HUDEP-2 (cell line): ENCODE results near the gene CIC.
A peak's percentile ranks its signal among the peaks of the same experiment; 100 is the strongest.
"Not testable (repeated sequence)": the region's sequence is repeated elsewhere in the genome, so short reads cannot be mapped to it uniquely, and the experiment has no call there.

ENCODE experiments used
- DNase-seq, 76 experiments: peaks; one replicate each; lab custom pipeline; 2025; ENCODE audit not compliant: unreplicated experiment in 76 of 76; lab: John Stamatoyannopoulos, UW

Gene CIC

DNA sequence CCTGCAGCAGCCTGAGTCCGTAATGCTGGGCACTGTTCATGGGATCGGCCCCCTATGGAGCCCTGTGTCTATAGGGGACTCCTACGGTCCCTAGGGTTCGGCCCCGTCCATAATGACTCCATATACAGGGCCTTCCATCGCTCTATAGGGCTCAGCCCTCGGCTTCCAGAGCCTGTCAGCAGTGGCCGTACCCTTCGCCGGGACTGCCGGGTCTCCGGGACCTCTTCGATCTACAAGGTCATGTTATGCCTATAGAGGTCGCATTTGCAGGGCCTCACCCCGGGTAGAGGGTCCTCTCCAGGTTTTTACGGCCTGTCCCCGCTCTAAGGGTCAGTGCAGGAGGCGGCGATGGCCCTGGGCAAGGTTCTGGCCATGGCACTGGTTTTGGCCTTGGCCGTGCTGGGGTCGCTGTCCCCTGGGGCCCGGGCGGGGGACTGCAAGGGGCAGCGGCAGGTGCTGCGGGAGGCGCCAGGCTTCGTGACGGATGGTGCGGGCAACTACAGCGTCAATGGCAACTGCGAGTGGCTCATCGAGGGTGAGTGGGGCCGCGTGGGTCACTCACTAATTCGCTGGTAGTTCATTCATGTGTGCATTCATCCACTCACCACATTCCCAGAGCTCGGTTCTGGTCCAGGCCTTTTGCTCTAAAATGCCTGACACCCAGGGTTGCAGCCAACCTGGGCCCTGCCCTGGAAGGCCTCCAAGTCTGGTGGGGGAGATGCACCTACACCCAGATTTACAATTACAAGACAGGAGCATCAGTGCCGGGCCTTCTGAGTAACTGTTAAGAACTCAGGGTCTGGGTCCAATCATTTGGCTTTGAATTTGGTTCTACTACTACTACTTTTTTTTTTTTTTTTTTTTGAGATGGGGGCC, 57.1 kb downstream of the CIC start:
- peak in 9 of 76 experiments; percentile 9 to 58 (median 30) for DNase-seq

GRCh38 chr19:42326969-42327368, 57.9 kb downstream of the CIC start:
- DNase-seq: no peak

- no peak for DNase-seq
Measured at GRCh38 chr19:42327381-42327780, 58.3 kb downstream of the CIC start.

DNA sequence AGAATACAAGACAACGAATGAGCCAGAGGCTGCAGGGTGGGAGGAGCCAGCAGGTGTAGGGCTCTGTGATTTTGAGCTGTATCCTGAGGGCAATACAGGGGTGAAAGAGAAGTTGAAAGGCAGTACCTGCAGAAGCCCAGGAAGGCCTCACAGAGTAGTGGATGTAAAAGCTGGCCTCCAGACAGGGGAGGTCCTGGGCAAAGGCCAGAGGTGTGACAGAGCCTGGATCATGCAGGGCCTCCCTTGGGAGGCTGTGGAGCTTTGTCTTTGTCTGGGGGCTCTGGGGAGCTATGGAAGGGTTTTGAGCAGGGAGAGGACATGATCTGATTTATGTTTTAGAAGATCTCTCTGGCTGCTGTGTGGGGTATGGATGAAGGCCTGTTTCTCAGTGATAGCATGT, 59.1 kb downstream of the CIC start:
- DNase-seq: no peak

- no peak for DNase-seq
Measured at GRCh38 chr19:42328854-42329253, 59.8 kb downstream of the CIC start.

DNA sequence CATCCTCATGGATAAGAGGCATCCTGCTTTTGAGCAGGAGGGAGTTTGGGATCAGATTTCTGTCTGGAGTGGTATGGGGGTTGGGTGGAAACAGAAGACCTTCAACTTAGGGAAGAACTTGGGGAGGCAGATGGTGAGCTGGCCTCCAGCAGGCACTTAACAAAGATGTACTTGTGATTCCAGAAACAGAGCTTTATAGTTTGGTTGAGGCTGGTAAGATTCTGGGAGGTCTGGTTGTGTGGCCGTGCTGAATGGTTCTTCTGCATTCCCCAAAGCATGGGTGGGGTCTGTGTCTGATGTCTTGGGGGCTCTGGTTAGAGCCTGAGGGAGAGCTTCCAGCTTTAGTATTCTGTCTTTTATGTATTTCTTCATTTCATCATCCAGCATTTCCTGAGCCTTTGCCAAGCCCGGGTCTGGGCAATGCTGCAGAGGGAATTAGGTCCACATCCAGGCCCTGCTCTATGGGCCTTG, 61.2 kb downstream of the CIC start:
- no peak for DNase-seq

DNA sequence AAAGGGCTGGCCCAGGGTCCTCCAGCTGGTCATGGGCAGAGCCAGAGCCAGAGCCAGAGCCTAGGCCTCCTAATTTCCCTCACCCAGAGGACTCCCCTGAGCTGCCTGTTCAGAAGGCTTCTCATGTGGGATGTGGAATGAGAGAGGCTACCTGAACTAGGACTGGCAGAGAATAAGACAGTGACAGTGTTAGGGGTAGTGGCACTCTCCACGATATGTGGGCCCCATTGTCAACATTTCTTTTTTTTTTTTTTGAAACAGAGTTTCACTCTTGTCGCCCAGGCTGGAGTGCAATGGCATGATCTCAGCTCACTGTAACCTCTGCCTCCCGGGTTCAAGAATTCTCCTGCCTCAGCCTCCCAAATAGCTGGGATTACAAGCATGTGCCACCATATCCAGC, 62.3 kb downstream of the CIC start:
- DNase-seq: not testable (repeated sequence)

GRCh38 chr19:42332059-42332458, 63.0 kb downstream of the CIC start:
- DNase-seq: no peak

- no peak for DNase-seq
Measured at GRCh38 chr19:42333018-42333417, 64.0 kb downstream of the CIC start.

GRCh38 chr19:42333975-42334696, 65.1 kb downstream of the CIC start:
- DNase-seq: no peak

DNA sequence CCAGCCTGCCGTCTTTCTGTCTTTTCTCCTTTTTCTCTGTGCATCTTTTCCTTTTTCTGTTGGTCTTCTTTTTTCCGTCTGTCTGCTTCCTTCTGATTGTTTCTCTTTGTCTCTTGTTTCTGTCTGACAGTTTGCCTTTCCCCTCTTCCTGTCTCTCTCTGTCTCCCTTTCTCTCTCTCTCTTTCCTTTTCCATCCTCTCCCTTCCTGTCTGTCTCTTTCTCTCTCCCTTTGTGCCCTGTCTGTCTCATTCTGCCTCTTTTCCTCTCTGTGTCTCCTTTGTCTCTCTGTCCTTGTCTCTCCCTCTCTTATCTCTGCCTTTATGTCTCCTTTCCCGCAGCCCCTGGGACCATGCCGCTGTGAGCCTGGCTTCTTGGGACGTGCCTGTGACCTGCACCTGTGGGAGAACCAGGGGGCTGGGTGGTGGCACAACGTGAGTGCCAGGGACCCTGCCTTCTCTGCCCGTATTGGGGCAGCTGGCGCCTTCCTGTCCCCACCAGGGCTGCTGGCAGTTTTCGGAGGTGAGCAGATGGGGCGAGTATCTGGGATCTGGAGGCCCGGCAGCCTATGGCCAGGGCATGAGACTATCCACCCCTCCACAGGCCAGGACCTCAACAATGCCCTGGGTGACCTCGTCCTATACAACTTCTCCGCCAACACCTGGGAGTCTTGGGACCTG, 65.8 kb downstream of the CIC start:
- DNase-seq: no peak

- no peak for DNase-seq
Measured at GRCh38 chr19:42335374-42335936, 66.4 kb downstream of the CIC start.

DNA sequence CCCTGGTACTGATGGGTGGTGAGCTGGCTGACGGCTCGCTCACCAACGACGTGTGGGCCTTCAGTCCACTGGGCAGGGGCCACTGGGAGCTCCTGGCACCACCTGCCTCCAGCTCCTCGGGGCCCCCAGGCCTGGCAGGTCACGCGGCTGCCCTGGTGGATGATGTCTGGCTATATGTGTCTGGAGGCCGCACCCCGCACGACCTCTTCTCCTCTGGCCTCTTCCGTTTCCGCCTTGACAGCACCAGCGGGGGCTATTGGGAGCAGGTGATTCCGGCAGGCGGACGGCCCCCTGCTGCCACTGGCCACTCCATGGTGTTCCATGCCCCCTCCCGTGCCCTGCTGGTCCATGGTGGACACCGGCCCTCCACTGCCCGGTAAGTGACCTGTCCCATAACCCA, 66.9 kb downstream of the CIC start:
- no peak for DNase-seq

DNA sequence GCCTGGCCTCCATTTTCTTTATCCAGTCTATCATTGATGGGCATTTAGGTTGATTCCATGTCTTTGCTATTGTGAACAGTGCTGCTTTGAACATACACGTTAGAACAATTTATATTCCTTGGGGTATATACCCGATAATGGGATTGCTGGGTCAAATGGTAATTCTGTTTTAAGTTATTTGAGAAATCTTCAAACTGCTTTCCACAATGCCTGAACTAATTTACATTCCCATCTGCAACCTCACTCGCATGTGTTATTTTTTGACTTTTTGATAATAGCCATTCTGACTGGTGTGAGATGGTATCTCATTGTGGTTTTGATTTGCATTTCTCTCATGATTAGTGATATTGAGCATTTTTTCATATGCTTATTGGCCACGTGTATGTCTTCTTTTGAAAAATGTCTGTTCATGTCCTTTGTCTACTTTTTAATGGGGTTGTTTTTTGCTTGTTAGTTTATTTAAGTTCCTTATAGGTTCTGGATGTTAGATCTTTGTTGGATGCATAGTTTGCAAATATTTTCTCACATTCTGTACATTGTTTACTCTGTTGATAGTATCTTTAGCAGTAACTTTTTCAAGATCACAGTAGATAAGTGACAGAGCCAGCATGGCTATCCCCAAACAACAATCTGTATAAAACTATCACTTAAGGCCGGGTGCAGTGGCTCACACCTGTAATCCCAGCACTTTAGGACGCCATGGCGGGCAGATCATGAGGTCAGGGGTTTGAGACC, 70.2 kb downstream of the CIC start:
- DNase-seq: not testable (repeated sequence)

DNA sequence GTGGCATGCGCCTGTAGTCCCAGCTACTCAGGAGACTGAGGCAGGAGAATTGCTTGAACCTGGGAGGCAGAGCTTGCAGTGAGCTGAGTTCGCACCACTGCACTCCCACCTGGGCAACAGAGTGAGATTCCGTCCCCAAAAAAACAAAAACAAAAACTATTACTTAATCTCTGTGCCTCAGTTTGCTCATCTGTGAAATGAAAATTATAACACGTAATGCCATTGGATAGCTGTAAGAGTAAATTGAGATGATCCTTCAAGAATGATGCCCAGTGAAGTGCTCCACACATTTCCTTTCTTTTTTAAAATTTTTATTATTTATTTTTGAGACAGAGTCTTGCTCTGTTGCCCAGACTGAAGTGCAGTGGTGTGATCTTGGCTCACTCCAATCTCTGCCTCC, 70.9 kb downstream of the CIC start:
- DNase-seq: not testable (repeated sequence)

GRCh38 chr19:42343344-42344110, 74.5 kb downstream of the CIC start:
- no peak for DNase-seq

- no peak for DNase-seq
Measured at GRCh38 chr19:42344336-42344893, 75.4 kb downstream of the CIC start.
